ENCODE measurements around the gene BDP1.

DNA sequence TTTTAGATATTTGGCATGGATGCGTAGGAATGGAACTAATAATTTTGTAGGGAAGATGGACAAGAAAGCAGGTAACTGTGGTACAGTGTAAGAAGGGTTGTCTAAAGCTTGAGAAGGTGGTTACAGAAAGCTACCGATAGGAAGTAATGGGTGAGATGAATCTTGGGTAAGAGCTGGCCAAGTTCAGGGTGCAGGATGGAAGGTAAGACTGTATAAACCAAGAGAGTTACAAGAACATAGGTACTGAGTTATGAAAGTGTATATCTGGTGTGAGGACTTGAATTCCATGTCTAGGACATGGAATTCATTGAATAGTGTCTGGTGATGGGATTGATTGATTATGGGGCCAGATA lies 133.1 kb downstream of the BDP1 start:
- TF ChIP-seq CTCF (IDR thresholded peaks at IDR 0.05) (no peak), POLR2A (IDR thresholded peaks at IDR 0.05) (no peak)
